ENCODE data around the gene PTRH1.
A peak's percentile ranks its signal among the peaks of the same experiment; 100 is the strongest.

The PTRH1 gene

GRCh38 chr9:127751269-127752054, 36.0 kb upstream of the PTRH1 start:
- H3K4me3 ChIP-seq (ENCODE audit: low read depth, low read length): no peak overlapping the region
- TF ChIP-seq CTCF (IDR thresholded peaks at IDR 0.05; ENCODE audit: low read depth, low read length, missing control alignments): no peak
- no peak for DNase-seq (ENCODE audit: low read depth)
- in situ Hi-C loops (cut with HindIII; ENCODE audit: low sequenced_read_pairs): no loop called here

GRCh38 chr9:127749090-127749787, 33.8 kb upstream of the PTRH1 start:
- DNase-seq (ENCODE audit: low read depth): no peak
- H3K4me3 ChIP-seq (ENCODE audit: low read depth, low read length): no peak overlapping the region
- in situ Hi-C loops (cut with HindIII; ENCODE audit: low sequenced_read_pairs): no loop called here
- TF ChIP-seq CTCF (IDR thresholded peaks at IDR 0.05; ENCODE audit: low read depth, low read length, missing control alignments): no peak

- in situ Hi-C loops (cut with HindIII; ENCODE audit: low sequenced_read_pairs): no loop called here
- no peak for DNase-seq (ENCODE audit: low read depth)
- H3K4me3 ChIP-seq (ENCODE audit: low read depth, low read length): no peak overlapping the region
- no peak for TF ChIP-seq CTCF (IDR thresholded peaks at IDR 0.05; ENCODE audit: low read depth, low read length, missing control alignments)
Observed at GRCh38 chr9:127746959-127747569, 31.6 kb upstream of the PTRH1 start.

- DNase-seq (ENCODE audit: low read depth): no peak
- no peak overlapping the region for H3K4me3 ChIP-seq (ENCODE audit: low read depth, low read length)
- TF ChIP-seq CTCF (IDR thresholded peaks at IDR 0.05; ENCODE audit: low read depth, low read length, missing control alignments): no peak
- in situ Hi-C loops (cut with HindIII; ENCODE audit: low sequenced_read_pairs): no loop called here
Observed at GRCh38 chr9:127744398-127745110, 29.1 kb upstream of the PTRH1 start.

- TF ChIP-seq CTCF (IDR thresholded peaks at IDR 0.05; ENCODE audit: low read depth, low read length, missing control alignments): no peak
- in situ Hi-C loops (cut with HindIII; ENCODE audit: low sequenced_read_pairs): no loop called here
- peak; percentile 43 for DNase-seq (ENCODE audit: low read depth)
- H3K4me3 ChIP-seq (ENCODE audit: low read depth, low read length): peak overlapping the region; percentile 22
Observed at GRCh38 chr9:127742435-127743088, 27.1 kb upstream of the PTRH1 start.

Measured in astrocyte of the cerebellum (primary cell).